Measurements from ENCODE around the gene RIMS3.

GRCh38 chr1:40692429-40692895 is 27.0 kb upstream of the RIMS3 start:
- TF ChIP-seq EP300 (IDR thresholded peaks at IDR 0.05): no peak
- no peak for TF ChIP-seq CTCF (IDR thresholded peaks at IDR 0.05)

Measured in ovary (tissue), 3 donors.